ENCODE results near the gene IMMP2L. TPM values are rescaled to one million over a fixed set of nuclear protein-coding genes. Genes with fewer than 3 reads are reported as not detected.

Gene IMMP2L
- total and polyA plus RNA-seq, 3 experiments from 2014 or later, result 13.7 to 23.5 (median 18.0) TPM

DNA sequence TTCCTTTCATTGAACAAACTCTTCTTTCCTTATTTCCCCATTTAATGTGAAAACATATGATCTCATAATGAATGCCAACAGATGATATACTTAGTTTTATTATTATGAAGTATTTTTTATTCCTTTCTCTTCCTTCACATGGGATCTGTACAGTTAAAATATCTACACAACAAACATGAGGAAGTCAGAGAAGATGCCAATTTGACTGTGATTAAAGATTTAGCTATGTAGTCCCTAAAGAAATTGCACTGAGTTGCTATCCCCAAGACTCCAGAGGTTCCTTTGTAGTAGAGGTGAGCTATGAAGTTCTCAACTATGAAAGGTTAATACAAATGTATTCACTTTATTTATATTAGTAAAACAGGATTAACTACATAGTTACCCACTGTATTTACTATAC is 532.0 kb downstream of the IMMP2L start:
- POLR2A ChIA-PET, result no interaction called here
- H3K27ac ChIP-seq (ENCODE audit: low read depth, low read length), result no peak overlapping the region
- no peaks in the 10 kb centered on the region for H3K27me3 ChIP-seq (ENCODE audit: insufficient read depth, low read length, poor library complexity, severe bottlenecking)
- Mint-ChIP-seq H3K36me3 (peaks cover 0 to 2% (median 0%) of the 10 kb centered on the region in 3 donors), H3K4me3 (no peak overlapping the region), H3K9me3 (no peaks in the 10 kb centered on the region), H3K4me1 (peaks cover 37 to 49% (median 46%) of the 10 kb centered on the region in 3 donors), H3K27me3 (no peaks in the 10 kb centered on the region), H3K27ac (peak overlapping the region in 1 of 8 donors; percentile 31)
- H3K4me3 ChIP-seq (ENCODE audit: low read length), result no peak overlapping the region
- no peak for DNase-seq
- CTCF ChIA-PET, result no interaction called here
- no peaks in the 10 kb centered on the region for H3K36me3 ChIP-seq (ENCODE audit: insufficient read depth, low read length)
- no peaks in the 10 kb centered on the region for H3K9me3 ChIP-seq (ENCODE audit: low read length)
- peaks cover 44% of the 10 kb centered on the region for H3K4me1 ChIP-seq (ENCODE audit: insufficient read depth, low read length)

DNA sequence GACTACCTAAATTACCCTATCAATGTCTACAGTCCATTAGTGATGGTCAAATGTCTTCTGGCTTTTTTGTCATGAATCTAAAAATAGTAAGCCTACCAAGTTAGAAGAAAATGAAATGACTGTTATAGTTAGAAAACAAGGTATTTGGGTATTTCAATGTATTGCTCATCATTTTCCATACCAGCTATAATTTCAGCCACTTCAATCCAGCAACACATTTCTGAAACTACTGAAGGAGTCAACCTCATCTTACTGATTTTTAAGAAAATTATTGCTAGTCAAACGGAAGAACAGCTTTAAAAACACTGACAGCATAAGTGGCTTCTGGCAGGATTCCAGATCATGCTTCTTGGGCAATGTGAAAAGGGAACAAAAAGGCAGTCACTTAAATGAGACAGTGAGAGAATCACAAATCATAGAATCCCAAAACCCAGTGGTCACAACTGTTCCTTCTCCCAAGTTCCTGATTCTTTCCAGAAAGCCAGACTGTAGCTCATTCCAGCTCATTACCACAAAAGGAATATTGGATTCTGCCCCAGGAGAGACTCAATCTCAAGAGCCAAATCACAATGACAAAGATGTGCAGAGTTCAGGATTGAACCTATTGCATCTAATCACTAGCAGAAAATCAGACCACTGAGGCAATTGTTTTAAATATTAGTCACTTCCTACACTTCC is 532.6 kb downstream of the IMMP2L start:
- Histone ChIP-seq H3K27ac (ENCODE audit: low read depth, low read length) (no peak overlapping the region), H3K4me3 (ENCODE audit: low read length) (peak overlapping the region; percentile 2), H3K27me3 (ENCODE audit: insufficient read depth, low read length, poor library complexity, severe bottlenecking) (no peaks in the 10 kb centered on the region), H3K36me3 (ENCODE audit: insufficient read depth, low read length) (no peaks in the 10 kb centered on the region), H3K9me3 (ENCODE audit: low read length) (no peaks in the 10 kb centered on the region), H3K4me1 (ENCODE audit: insufficient read depth, low read length) (peaks cover 50% of the 10 kb centered on the region)
- CTCF ChIA-PET, result no interaction called here
- POLR2A ChIA-PET, result no interaction called here
- no peaks in the 10 kb centered on the region for H3K27me3 Mint-ChIP-seq
- peaks cover 0 to 2% (median 0%) of the 10 kb centered on the region in 3 donors for H3K36me3 Mint-ChIP-seq
- peak overlapping the region in 3 of 8 donors; percentile 0 to 78 (median 26) for H3K27ac Mint-ChIP-seq
- DNase-seq, result peak in 1 of 5 donors; percentile 36
- peak overlapping the region in 1 of 7 donors; percentile 16 for H3K4me3 Mint-ChIP-seq
- no peaks in the 10 kb centered on the region for H3K9me3 Mint-ChIP-seq
- peaks cover 43 to 55% (median 52%) of the 10 kb centered on the region in 3 donors for H3K4me1 Mint-ChIP-seq

DNA sequence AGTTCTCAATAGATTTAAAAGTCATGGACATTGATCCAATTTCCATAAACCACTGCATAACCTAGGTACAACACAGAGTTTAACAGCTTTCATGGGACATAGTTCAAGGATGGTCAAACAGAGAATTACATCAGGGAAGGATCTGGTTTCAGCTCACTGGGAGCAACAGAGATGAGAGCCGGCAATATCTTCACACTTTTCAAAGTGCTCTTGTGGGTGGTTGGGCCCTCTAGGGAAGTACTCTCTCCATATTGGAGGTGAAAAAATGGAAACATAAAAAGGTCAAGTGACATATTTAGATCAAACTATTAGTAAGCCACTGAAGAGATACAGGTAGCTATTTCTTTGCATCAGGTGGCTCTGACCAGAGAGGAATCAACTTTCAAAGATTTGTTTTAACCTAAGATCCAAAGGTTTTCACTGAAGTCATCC is 533.1 kb downstream of the IMMP2L start:
- CTCF ChIA-PET, result no interaction called here
- Histone ChIP-seq H3K27me3 (ENCODE audit: insufficient read depth, low read length, poor library complexity, severe bottlenecking) (no peaks in the 10 kb centered on the region), H3K36me3 (ENCODE audit: insufficient read depth, low read length) (no peaks in the 10 kb centered on the region), H3K4me1 (ENCODE audit: insufficient read depth, low read length) (peaks cover 56% of the 10 kb centered on the region), H3K27ac (ENCODE audit: low read depth, low read length) (no peak overlapping the region), H3K4me3 (ENCODE audit: low read length) (no peak overlapping the region), H3K9me3 (ENCODE audit: low read length) (no peaks in the 10 kb centered on the region)
- no peak for DNase-seq
- H3K9me3 Mint-ChIP-seq, result no peaks in the 10 kb centered on the region
- POLR2A ChIA-PET, result no interaction called here
- peak overlapping the region in 1 of 7 donors; percentile 16 for H3K4me3 Mint-ChIP-seq
- H3K36me3 Mint-ChIP-seq, result peaks cover 0 to 2% (median 0%) of the 10 kb centered on the region in 3 donors
- H3K27me3 Mint-ChIP-seq, result no peaks in the 10 kb centered on the region
- peak overlapping the region in 3 of 8 donors; percentile 5 to 82 (median 78) for H3K27ac Mint-ChIP-seq
- H3K4me1 Mint-ChIP-seq, result peaks cover 46 to 61% (median 57%) of the 10 kb centered on the region in 3 donors

DNA sequence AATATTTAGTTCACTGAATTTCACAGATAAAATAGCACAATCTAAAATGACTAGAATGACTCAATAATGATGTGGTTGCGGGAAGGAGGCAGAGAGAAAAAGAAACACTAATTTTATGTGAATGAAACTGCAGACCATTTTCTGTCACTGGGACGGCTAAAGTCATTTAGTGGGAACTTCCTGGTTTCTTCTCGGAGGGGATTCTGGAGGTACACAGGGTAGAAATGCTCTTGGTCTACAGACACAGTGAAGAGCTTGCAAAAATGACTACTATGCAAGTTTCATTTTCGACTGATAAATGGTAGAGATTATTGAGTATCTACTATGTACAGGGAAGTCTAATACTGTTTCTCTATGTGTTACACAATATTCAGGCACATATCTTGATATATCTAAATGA is 534.9 kb downstream of the IMMP2L start:
- Histone ChIP-seq H3K9me3 (ENCODE audit: low read length) (no peaks in the 10 kb centered on the region), H3K27ac (ENCODE audit: low read depth, low read length) (no peak overlapping the region), H3K36me3 (ENCODE audit: insufficient read depth, low read length) (no peaks in the 10 kb centered on the region), H3K4me1 (ENCODE audit: insufficient read depth, low read length) (peaks cover 70% of the 10 kb centered on the region), H3K4me3 (ENCODE audit: low read length) (no peak overlapping the region), H3K27me3 (ENCODE audit: insufficient read depth, low read length, poor library complexity, severe bottlenecking) (no peaks in the 10 kb centered on the region)
- H3K4me3 Mint-ChIP-seq, result peak overlapping the region in 5 of 7 donors; percentile 48 to 76 (median 53)
- DNase-seq, result no peak
- H3K9me3 Mint-ChIP-seq, result no peaks in the 10 kb centered on the region
- H3K4me1 Mint-ChIP-seq, result peaks cover 46 to 68% (median 61%) of the 10 kb centered on the region in 3 donors
- ChIA-PET CTCF (no interaction called here), POLR2A (interaction anchor here (0.6 kb wide), 1 partner anchor 55 kb away, joined by 6 read pairs; no protein-coding TSS in a partner anchor)
- no peaks in the 10 kb centered on the region for H3K27me3 Mint-ChIP-seq
- H3K27ac Mint-ChIP-seq, result peak overlapping the region in 4 of 8 donors; percentile 0 to 86 (median 46)
- H3K36me3 Mint-ChIP-seq, result peaks cover 0 to 4% (median 3%) of the 10 kb centered on the region in 3 donors

DNA sequence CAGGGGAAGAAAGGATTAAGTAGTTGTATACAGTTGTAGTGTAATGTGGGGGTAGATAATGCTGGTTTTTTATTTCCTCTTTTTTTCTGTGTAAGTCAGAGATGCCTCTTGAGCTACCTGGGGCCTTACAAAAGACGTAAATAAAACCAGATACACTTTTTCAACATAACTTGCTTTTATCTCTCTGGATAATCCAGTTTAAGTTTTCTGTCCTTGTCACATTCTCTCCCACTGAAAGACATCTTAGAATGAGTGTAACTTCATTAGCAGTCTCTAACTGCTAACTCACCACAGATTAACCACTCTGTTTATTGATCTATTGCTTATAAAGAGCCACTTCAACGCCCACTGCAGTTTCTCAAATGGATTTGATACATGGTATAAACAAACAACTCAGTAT is 535.5 kb downstream of the IMMP2L start:
- Histone ChIP-seq H3K36me3 (ENCODE audit: insufficient read depth, low read length) (no peaks in the 10 kb centered on the region), H3K27me3 (ENCODE audit: insufficient read depth, low read length, poor library complexity, severe bottlenecking) (no peaks in the 10 kb centered on the region), H3K4me1 (ENCODE audit: insufficient read depth, low read length) (peaks cover 73% of the 10 kb centered on the region), H3K4me3 (ENCODE audit: low read length) (no peak overlapping the region), H3K9me3 (ENCODE audit: low read length) (no peaks in the 10 kb centered on the region), H3K27ac (ENCODE audit: low read depth, low read length) (no peak overlapping the region)
- Mint-ChIP-seq H3K27me3 (no peaks in the 10 kb centered on the region), H3K4me3 (peak overlapping the region in 3 of 7 donors; percentile 5 to 52 (median 12)), H3K9me3 (no peaks in the 10 kb centered on the region), H3K36me3 (peaks cover 0 to 8% (median 5%) of the 10 kb centered on the region in 3 donors), H3K4me1 (peaks cover 46 to 74% (median 63%) of the 10 kb centered on the region in 3 donors), H3K27ac (peak overlapping the region in 5 of 8 donors; percentile 6 to 57 (median 40))
- CTCF ChIA-PET, result no interaction called here
- POLR2A ChIA-PET, result no interaction called here
- no peak for DNase-seq

DNA sequence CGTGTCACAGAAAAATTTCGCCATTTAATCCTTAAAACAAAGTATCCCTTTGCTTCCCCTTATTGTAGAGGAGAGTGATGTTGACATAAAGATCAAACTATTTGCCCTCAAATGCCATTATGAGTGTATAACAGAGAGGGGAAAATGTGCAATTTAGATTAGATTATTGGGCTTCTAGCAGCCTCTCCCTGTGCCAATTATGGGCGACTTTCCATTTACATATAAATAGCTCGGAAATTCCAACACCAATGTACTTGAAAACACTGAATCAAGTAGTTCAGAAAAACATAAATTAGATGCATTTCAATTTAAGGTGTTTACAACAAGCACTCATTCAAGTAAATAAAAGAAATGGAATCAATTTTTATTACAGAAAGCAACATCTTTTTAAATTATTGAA is 535.9 kb downstream of the IMMP2L start:
- H3K4me3 Mint-ChIP-seq, result peak overlapping the region in 1 of 7 donors; percentile 52
- H3K4me1 ChIP-seq (ENCODE audit: insufficient read depth, low read length), result peaks cover 73% of the 10 kb centered on the region

DNA sequence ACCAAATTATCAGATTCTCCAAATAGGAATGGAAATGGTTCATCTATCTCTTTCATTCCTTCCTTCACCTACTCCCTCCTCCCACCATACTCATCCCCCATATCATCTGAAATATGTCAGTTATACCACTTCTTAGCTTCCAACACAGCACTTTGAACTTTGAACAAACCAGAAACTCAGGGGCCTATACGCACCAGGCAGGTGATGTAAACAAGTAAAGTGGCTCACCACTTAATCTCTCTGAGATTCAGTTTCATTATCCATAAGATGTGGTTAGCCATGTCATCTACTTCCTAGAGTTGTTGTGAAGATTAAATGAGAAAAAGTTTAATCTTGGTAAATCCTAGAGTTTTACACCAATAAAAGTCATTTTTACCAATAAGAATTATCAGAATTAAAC is 537.3 kb downstream of the IMMP2L start:
- no peaks in the 10 kb centered on the region for H3K27me3 Mint-ChIP-seq

More for the DNA sequence above, 535.9 kb downstream of the IMMP2L start:
- ChIA-PET CTCF (no interaction called here), POLR2A (no interaction called here)
- H3K4me1 Mint-ChIP-seq, result peaks cover 46 to 74% (median 64%) of the 10 kb centered on the region in 3 donors
- H3K9me3 Mint-ChIP-seq, result no peaks in the 10 kb centered on the region
- no peaks in the 10 kb centered on the region for H3K27me3 Mint-ChIP-seq
- no peaks in the 10 kb centered on the region for H3K36me3 ChIP-seq (ENCODE audit: insufficient read depth, low read length)
- no peaks in the 10 kb centered on the region for H3K9me3 ChIP-seq (ENCODE audit: low read length)
- no peak overlapping the region for H3K4me3 ChIP-seq (ENCODE audit: low read length)
- H3K27me3 ChIP-seq (ENCODE audit: insufficient read depth, low read length, poor library complexity, severe bottlenecking), result no peaks in the 10 kb centered on the region
- H3K27ac Mint-ChIP-seq, result peak overlapping the region in 4 of 8 donors; percentile 12 to 57 (median 41)
- peaks cover 0 to 9% (median 4%) of the 10 kb centered on the region in 3 donors for H3K36me3 Mint-ChIP-seq
- H3K27ac ChIP-seq (ENCODE audit: low read depth, low read length), result no peak overlapping the region
- DNase-seq, result no peak

More for the DNA sequence above, 537.3 kb downstream of the IMMP2L start:
- H3K4me1 Mint-ChIP-seq, result peaks cover 43 to 80% (median 60%) of the 10 kb centered on the region in 3 donors
- Histone ChIP-seq H3K36me3 (ENCODE audit: insufficient read depth, low read length) (no peaks in the 10 kb centered on the region), H3K4me1 (ENCODE audit: insufficient read depth, low read length) (peaks cover 75% of the 10 kb centered on the region), H3K9me3 (ENCODE audit: low read length) (no peaks in the 10 kb centered on the region), H3K27me3 (ENCODE audit: insufficient read depth, low read length, poor library complexity, severe bottlenecking) (no peaks in the 10 kb centered on the region), H3K4me3 (ENCODE audit: low read length) (no peak overlapping the region), H3K27ac (ENCODE audit: low read depth, low read length) (no peak overlapping the region)
- peak overlapping the region in 3 of 7 donors; percentile 7 to 48 (median 26) for H3K4me3 Mint-ChIP-seq
- ChIA-PET POLR2A (interaction anchor here (0.7 kb wide), 1 partner anchor 58 kb away, joined by 3 read pairs; no protein-coding TSS in a partner anchor), CTCF (no interaction called here)
- no peaks in the 10 kb centered on the region for H3K9me3 Mint-ChIP-seq
- DNase-seq, result peak in 3 of 5 donors; percentile 47 to 81 (median 59)
- H3K36me3 Mint-ChIP-seq, result peaks cover 0 to 9% (median 6%) of the 10 kb centered on the region in 3 donors
- H3K27ac Mint-ChIP-seq, result peak overlapping the region in 7 of 8 donors; percentile 45 to 89 (median 69)
